ENCODE results near the gene F10.

Gene F10

GRCh38 chr13:113145911-113146598 is 23.5 kb downstream of the F10 start:
- Histone ChIP-seq H3K27me3 (replicated peaks; ENCODE audit: control insufficient read depth, insufficient read depth, low read length) (no peaks in the 10 kb centered on the region; the same call in 1 of the 2 replicates), H3K36me3 (ENCODE audit: control insufficient read depth, insufficient read depth, low read length) (no peaks in the 10 kb centered on the region), H3K4me3 (replicated peaks; ENCODE audit: low read depth, low read length) (no peak overlapping the region)
- no peak for DNase-seq (ENCODE audit: extremely low read depth, insufficient read length)
- TF ChIP-seq, protein P1, sequence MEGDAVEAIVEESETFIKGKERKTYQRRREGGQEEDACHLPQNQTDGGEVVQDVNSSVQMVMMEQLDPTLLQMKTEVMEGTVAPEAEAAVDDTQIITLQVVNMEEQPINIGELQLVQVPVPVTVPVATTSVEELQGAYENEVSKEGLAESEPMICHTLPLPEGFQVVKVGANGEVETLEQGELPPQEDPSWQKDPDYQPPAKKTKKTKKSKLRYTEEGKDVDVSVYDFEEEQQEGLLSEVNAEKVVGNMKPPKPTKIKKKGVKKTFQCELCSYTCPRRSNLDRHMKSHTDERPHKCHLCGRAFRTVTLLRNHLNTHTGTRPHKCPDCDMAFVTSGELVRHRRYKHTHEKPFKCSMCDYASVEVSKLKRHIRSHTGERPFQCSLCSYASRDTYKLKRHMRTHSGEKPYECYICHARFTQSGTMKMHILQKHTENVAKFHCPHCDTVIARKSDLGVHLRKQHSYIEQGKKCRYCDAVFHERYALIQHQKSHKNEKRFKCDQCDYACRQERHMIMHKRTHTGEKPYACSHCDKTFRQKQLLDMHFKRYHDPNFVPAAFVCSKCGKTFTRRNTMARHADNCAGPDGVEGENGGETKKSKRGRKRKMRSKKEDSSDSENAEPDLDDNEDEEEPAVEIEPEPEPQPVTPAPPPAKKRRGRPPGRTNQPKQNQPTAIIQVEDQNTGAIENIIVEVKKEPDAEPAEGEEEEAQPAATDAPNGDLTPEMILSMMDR (IDR thresholded peaks at IDR 0.05; ENCODE audit: insufficient read depth, low read length, poor library complexity, severe bottlenecking), result no peak

DNA sequence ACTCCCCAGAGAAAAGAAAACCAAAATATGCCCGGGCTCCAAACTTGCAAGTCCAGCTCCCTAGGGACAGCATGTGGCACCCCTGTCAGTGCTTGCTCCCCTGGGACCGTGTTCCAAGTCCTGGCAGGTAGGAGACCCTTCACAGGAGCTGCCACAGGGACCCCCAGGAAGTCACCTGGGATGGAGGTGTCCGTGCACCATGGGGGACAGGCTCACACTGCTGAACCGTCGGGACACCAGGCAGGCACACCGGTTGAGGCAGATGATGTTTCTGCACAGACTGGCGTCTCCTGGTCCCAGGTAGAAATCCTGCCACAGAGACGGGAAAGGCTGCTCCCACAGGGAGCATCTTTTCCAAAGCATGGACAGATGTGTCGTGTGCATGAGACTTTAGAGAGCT is 24.2 kb downstream of the F10 start:
- H3K27me3 ChIP-seq (replicated peaks; ENCODE audit: control insufficient read depth, insufficient read depth, low read length), result no peaks in the 10 kb centered on the region

DNA sequence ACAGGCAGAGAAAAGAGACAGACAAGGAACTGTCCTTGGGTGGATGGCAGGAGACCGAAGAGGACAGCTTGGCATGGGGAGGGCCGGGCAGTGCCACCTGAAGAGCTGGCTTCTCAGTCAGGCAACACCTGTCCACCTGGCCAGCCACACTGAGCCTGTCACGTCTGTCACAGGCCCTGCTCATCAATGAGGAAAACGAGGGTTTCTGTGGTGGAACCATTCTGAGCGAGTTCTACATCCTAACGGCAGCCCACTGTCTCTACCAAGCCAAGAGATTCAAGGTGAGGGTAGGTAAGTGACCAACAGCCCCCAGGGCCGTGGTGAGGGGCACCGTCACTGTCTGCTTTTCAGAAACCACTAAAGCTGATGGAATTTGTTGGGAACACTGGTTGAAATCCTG is 24.6 kb downstream of the F10 start:
- H3K27me3 ChIP-seq (replicated peaks; ENCODE audit: control insufficient read depth, insufficient read depth, low read length), result no peaks in the 10 kb centered on the region
- TF ChIP-seq, protein P1 (IDR thresholded peaks at IDR 0.05; ENCODE audit: insufficient read depth, low read length, poor library complexity, severe bottlenecking), result no peak
- H3K36me3 ChIP-seq (ENCODE audit: control insufficient read depth, insufficient read depth, low read length), result no peaks in the 10 kb centered on the region
- DNase-seq (ENCODE audit: extremely low read depth, insufficient read length), result no peak
- H3K4me3 ChIP-seq (replicated peaks; ENCODE audit: low read depth, low read length), result no peak overlapping the region

More for the DNA sequence above, 24.2 kb downstream of the F10 start:
- DNase-seq (ENCODE audit: extremely low read depth, insufficient read length), result no peak
- TF ChIP-seq, protein P1 (IDR thresholded peaks at IDR 0.05; ENCODE audit: insufficient read depth, low read length, poor library complexity, severe bottlenecking), result no peak
- H3K4me3 ChIP-seq (replicated peaks; ENCODE audit: low read depth, low read length), result no peak overlapping the region
- no peaks in the 10 kb centered on the region for H3K36me3 ChIP-seq (ENCODE audit: control insufficient read depth, insufficient read depth, low read length)

DNA sequence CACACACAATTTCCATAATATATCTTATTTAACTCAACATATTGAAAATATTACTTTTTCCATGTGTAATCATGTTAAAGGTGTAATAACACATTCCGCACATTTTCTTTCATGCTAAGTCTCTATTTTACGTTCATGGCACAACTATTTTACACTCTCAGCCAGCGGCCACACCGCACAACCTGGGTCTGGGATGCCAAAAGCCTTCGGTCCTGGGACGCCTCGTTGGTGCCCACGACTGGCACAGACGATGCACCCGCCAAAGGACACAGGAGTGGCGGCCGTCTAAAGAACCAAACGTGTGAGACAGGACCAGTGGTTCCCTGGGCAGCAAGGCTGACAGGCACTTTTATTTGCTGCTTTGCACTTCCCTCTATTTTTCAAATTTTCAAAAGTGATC is 25.8 kb downstream of the F10 start:
- H3K27me3 ChIP-seq (replicated peaks; ENCODE audit: control insufficient read depth, insufficient read depth, low read length), result no peaks in the 10 kb centered on the region; the same call in 1 of the 2 replicates
- no peaks in the 10 kb centered on the region for H3K36me3 ChIP-seq (ENCODE audit: control insufficient read depth, insufficient read depth, low read length)
- TF ChIP-seq, protein P1 (IDR thresholded peaks at IDR 0.05; ENCODE audit: insufficient read depth, low read length, poor library complexity, severe bottlenecking), result no peak
- H3K4me3 ChIP-seq (replicated peaks; ENCODE audit: low read depth, low read length), result no peak overlapping the region
- no peak for DNase-seq (ENCODE audit: extremely low read depth, insufficient read length)

GRCh38 chr13:113148940-113149503 is 26.4 kb downstream of the F10 start:
- Histone ChIP-seq H3K36me3 (ENCODE audit: control insufficient read depth, insufficient read depth, low read length) (no peaks in the 10 kb centered on the region), H3K27me3 (replicated peaks; ENCODE audit: control insufficient read depth, insufficient read depth, low read length) (no peaks in the 10 kb centered on the region; the same call in 1 of the 2 replicates), H3K4me3 (replicated peaks; ENCODE audit: low read depth, low read length) (no peak overlapping the region)
- DNase-seq (ENCODE audit: extremely low read depth, insufficient read length), result no peak
- TF ChIP-seq, protein P1 (IDR thresholded peaks at IDR 0.05; ENCODE audit: insufficient read depth, low read length, poor library complexity, severe bottlenecking), result no peak

Measured in GM06990 (cell line).